ENCODE measurements around the gene DOCK4.

- TF ChIP-seq ZNF274 (IDR thresholded peaks at IDR 0.05; ENCODE audit: low read depth, low read length): no peak
- no peak for TF ChIP-seq YY1 (IDR thresholded peaks at IDR 0.05; ENCODE audit: insufficient read depth, insufficient read length)
Observed at GRCh38 chr7:111842491-111842890, 363.7 kb downstream of the DOCK4 start.

Data from NT2/D1 (cell line).